H1 (cell line): Measurements from ENCODE around the gene FBLN5. TPM values are rescaled to one million over a fixed set of nuclear protein-coding genes. Genes with fewer than 3 reads are reported as not detected.
A peak's percentile ranks its signal among the peaks of the same experiment; 100 is the strongest.

Source experiments
- CTCF ChIA-PET: fragments of 300-600 bp; sonication (Branson Sonifier 250); formaldehyde crosslinking; loops from one replicate; lab custom pipeline; 2021; ENCODE audit not compliant: partially characterized antibody; lab: Charles Lee
- POLR2A ChIA-PET: fragments of 300-600 bp; sonication (Branson Sonifier 250); formaldehyde crosslinking; loops from one replicate; lab custom pipeline; 2021; ENCODE audit warnings: inconsistent platforms; ENCODE audit not compliant: partially characterized antibody; lab: Charles Lee
- DNase-seq, 2 experiments: peaks; one replicate each; pipeline versions ENCODE4 v3.0.0 to v3.0.0-alpha.2; 2010 to 2022; ENCODE audit warnings: low spot score in 2 of 2, low read depth in 1 of 2, mixed read lengths in 1 of 2
- FAIRE-seq: peaks from 2 replicates; lab custom pipeline; 2011; peaks lifted over from hg19 to GRCh38; lab: Jason Lieb, UNC
- H2AFZ ChIP-seq: 2 replicates; pipeline ENCODE4 v1.8.1; 2012; ENCODE audit warnings: low read length, inconsistent platforms
- H2AK5ac ChIP-seq: 2 replicates; pipeline ENCODE4 v1.6.1; 2013; ENCODE audit warnings: low read depth, low read length
- H2BK120ac ChIP-seq: replicated peaks from 2 replicates; pipeline ENCODE3; 2013; ENCODE audit warnings: low read depth, low read length, inconsistent platforms
- H2BK12ac ChIP-seq: 2 replicates; pipeline ENCODE4 v1.6.1; 2013; ENCODE audit warnings: low read depth, low read length
- H2BK15ac ChIP-seq: 2 replicates; pipeline ENCODE4 v1.6.1; 2013; ENCODE audit warnings: low read length
- H2BK20ac ChIP-seq: 2 replicates; pipeline ENCODE4 v1.6.1; 2013; ENCODE audit warnings: low read length
- H2BK5ac ChIP-seq: 2 replicates; pipeline ENCODE4 v1.6.1; 2013; ENCODE audit warnings: low read depth, low read length
- H3K14ac ChIP-seq: 2 replicates; pipeline ENCODE4 v1.6.1; 2013; ENCODE audit warnings: inconsistent platforms; ENCODE audit not compliant: insufficient read length
- H3K18ac ChIP-seq: 2 replicates; pipeline ENCODE4 v1.6.1; 2013; ENCODE audit warnings: low read length; ENCODE audit errors: extremely low read depth
- H3K23ac ChIP-seq: 2 replicates; pipeline ENCODE4 v1.6.1; 2013; ENCODE audit warnings: inconsistent platforms; ENCODE audit not compliant: insufficient read length
- H3K23me2 ChIP-seq: 2 replicates; pipeline ENCODE4 v1.6.1; 2013; ENCODE audit warnings: low read depth, low read length
- H3K27ac ChIP-seq: 2 replicates; pipeline ENCODE4 v1.6.1; 2011; ENCODE audit warnings: low read depth, low read length, inconsistent platforms
- H3K27me3 ChIP-seq, 4 experiments: replicated peaks in 1 of 4; 1 replicate in 1 of 4; 2 replicates in 3 of 4; pipeline versions ENCODE4 v1.6.1 to v1.8.1; 2011 to 2013; ENCODE audit warnings: low read length in 3 of 4, mild to moderate bottlenecking in 3 of 4, inconsistent platforms in 2 of 4, mixed read lengths in 2 of 4, moderate library complexity in 1 of 4; ENCODE audit not compliant: control insufficient read depth in 3 of 4, insufficient read depth in 3 of 4; ENCODE audit errors: extremely low read depth in 1 of 4
- H3K36me3 ChIP-seq, 4 experiments: 2 replicates each; pipeline versions ENCODE4 v1.6.1 to v1.8.1; 2011 to 2013; ENCODE audit warnings: mild to moderate bottlenecking in 4 of 4, low read length in 3 of 4, moderate library complexity in 2 of 4, control low read depth in 1 of 4, inconsistent platforms in 1 of 4; ENCODE audit not compliant: insufficient read depth in 4 of 4, control insufficient read depth in 2 of 4
- H3K4ac ChIP-seq: replicated peaks from 2 replicates; pipeline ENCODE3; 2013; ENCODE audit warnings: low read length, low read depth, mixed read lengths, inconsistent platforms; ENCODE audit not compliant: insufficient read length
- H3K4me1 ChIP-seq, 4 experiments: replicated peaks in 1 of 4; 1 replicate in 1 of 4; 2 replicates in 3 of 4; pipeline versions ENCODE4 v1.6.1 to v1.8.1; 2011 to 2013; ENCODE audit warnings: low read length in 3 of 4, inconsistent platforms in 2 of 4, mixed read lengths in 1 of 4; ENCODE audit not compliant: insufficient read depth in 4 of 4, control insufficient read depth in 3 of 4
- H3K4me2 ChIP-seq, 2 experiments: 2 replicates each; pipeline versions ENCODE4 v1.6.1 to v1.8.1; 2011 to 2013; ENCODE audit warnings: low read depth in 2 of 2, low read length in 2 of 2, control low read depth in 1 of 2, inconsistent platforms in 1 of 2, mild to moderate bottlenecking in 1 of 2; ENCODE audit not compliant: insufficient read depth in 1 of 2
- H3K4me3 ChIP-seq, 4 experiments: fragments of 200-600, 300-600 bp in 1 of 4; sonication (generic), shearing (Covaris generic), sonication (Bioruptor Twin) in 1 of 4; 2 replicates each; pipeline versions ENCODE4 v1.5.1 to v1.8.1; 2011 to 2016; ENCODE audit warnings: low read length in 4 of 4, low read depth in 3 of 4, control low read depth in 2 of 4, inconsistent platforms in 2 of 4, mild to moderate bottlenecking in 2 of 4, mixed read lengths in 1 of 4, moderate library complexity in 1 of 4; ENCODE audit not compliant: insufficient read depth in 2 of 4; ENCODE audit errors: extremely low read depth in 1 of 4
- H3K56ac ChIP-seq: replicated peaks from 2 replicates; pipeline ENCODE3; 2013; ENCODE audit warnings: low read depth, mild to moderate bottlenecking, mixed read lengths, low read length, inconsistent platforms; ENCODE audit not compliant: insufficient read length
- H3K79me1 ChIP-seq: 2 replicates; pipeline ENCODE4 v1.6.1; 2013; ENCODE audit warnings: low read depth, low read length, control low read depth
- H3K79me2 ChIP-seq, 2 experiments: 2 replicates each; pipeline versions ENCODE4 v1.6.1 to v1.8.1; 2012 to 2013; ENCODE audit warnings: low read length in 2 of 2, mild to moderate bottlenecking in 2 of 2, inconsistent platforms in 1 of 2; ENCODE audit not compliant: insufficient read depth in 2 of 2, control insufficient read depth in 1 of 2
- H3K9ac ChIP-seq, 4 experiments: replicated peaks in 1 of 4; 1 replicate in 1 of 4; 2 replicates in 3 of 4; pipeline versions ENCODE4 v1.6.1 to v1.8.1; 2011 to 2013; ENCODE audit warnings: low read depth in 3 of 4, low read length in 3 of 4, control low read depth in 2 of 4, mild to moderate bottlenecking in 2 of 4, moderate library complexity in 2 of 4, inconsistent platforms in 1 of 4; ENCODE audit errors: extremely low read depth in 1 of 4
- H3K9me3 ChIP-seq, 2 experiments: 2 replicates each; pipeline versions ENCODE4 v1.6.1 to v1.8.1; 2012 to 2013; ENCODE audit warnings: mild to moderate bottlenecking in 2 of 2, moderate library complexity in 2 of 2, control low read depth in 1 of 2, inconsistent platforms in 1 of 2, low read depth in 1 of 2, low read length in 1 of 2, mixed read lengths in 1 of 2; ENCODE audit not compliant: insufficient read depth in 2 of 2
- H4K20me1 ChIP-seq, 2 experiments: replicated peaks in 1 of 2; 2 replicates each; pipeline versions ENCODE3 to v1.8.1; 2011 to 2013; ENCODE audit warnings: inconsistent platforms in 2 of 2, low read length in 2 of 2, mild to moderate bottlenecking in 1 of 2; ENCODE audit not compliant: insufficient read depth in 2 of 2, control insufficient read depth in 1 of 2
- H4K5ac ChIP-seq: 2 replicates; pipeline ENCODE4 v1.6.1; 2013; ENCODE audit warnings: low read length, low read depth, mixed read lengths, inconsistent platforms; ENCODE audit not compliant: insufficient read length
- H4K8ac ChIP-seq: 2 replicates; pipeline ENCODE4 v1.8.0; 2013; ENCODE audit warnings: mild to moderate bottlenecking, moderate library complexity, low read length, inconsistent platforms; ENCODE audit not compliant: insufficient read depth; ENCODE audit errors: extremely low read depth
- H4K91ac ChIP-seq: replicated peaks from 2 replicates; pipeline ENCODE3; 2013; ENCODE audit warnings: low read length, mixed read lengths, inconsistent platforms; ENCODE audit not compliant: insufficient read length
- BRCA1 ChIP-seq: IDR thresholded peaks from 2 replicates; pipeline ENCODE4 v1.6.1; 2012; ENCODE audit warnings: low read depth, low read length, improper control_type of control experiment
- EZH2 ChIP-seq: fragments of 200-600 bp; sonication (generic); IDR thresholded peaks from 2 replicates; pipeline ENCODE4 v1.7.1; 2012; ENCODE audit warnings: low read depth, mild to moderate bottlenecking, moderate library complexity, low read length, inconsistent platforms; ENCODE audit not compliant: severe bottlenecking
- RAD21 ChIP-seq, 2 experiments: IDR thresholded peaks in 1 of 2; conservative IDR thresholded peaks in 1 of 2; 2 replicates each; pipeline ENCODE4 v1.6.1; 2011; ENCODE audit warnings: low read depth in 2 of 2, low read length in 2 of 2, improper control_type of control experiment in 1 of 2, inconsistent platforms in 1 of 2, mild to moderate bottlenecking in 1 of 2, moderate library complexity in 1 of 2
- SIRT6 ChIP-seq: IDR thresholded peaks from one replicate; pipeline ENCODE4 v1.7.1; 2012; ENCODE audit warnings: low read length, inconsistent platforms
- SP2 ChIP-seq: IDR thresholded peaks from 2 replicates; pipeline ENCODE4 v1.6.1; 2012; ENCODE audit warnings: mild to moderate bottlenecking, low read length, inconsistent platforms
- WGBS, 2 experiments: shearing (Covaris generic) in 1 of 2; methylation state at CpG; one replicate each; pipeline versions ENCODE4 v1.1.6 to v1.1.7; 2013 to 2015; ENCODE audit warnings: low lambda C conversion rate in 2 of 2, mixed read lengths in 2 of 2, inconsistent platforms in 1 of 2, low coverage in 1 of 2, missing lambda C conversion rate in 1 of 2; ENCODE audit not compliant: insufficient replicate concordance in 2 of 2, insufficient coverage in 1 of 2, insufficient read length in 1 of 2; ENCODE audit errors: extremely low coverage in 1 of 2, missing lambda C conversion rate in 1 of 2; 5-methylcytosine and 5-hydroxymethylcytosine counted together
- polyA plus RNA-seq, 7 experiments: library from polyadenylated mRNA; depleted of rRNA in 3 of 7; stranded (reverse) in 5 of 7; unstranded in 2 of 7; fragments of >200 nt in 5 of 7; fragments of 200-250 nt in 2 of 7; gene quantifications; 1 replicate in 5 of 7; 2 replicates in 1 of 7; 4 replicates in 1 of 7; pipeline versions ENCODE4 v1.2.1 to v1.2.3, GENCODE V29; 2011 to 2013; ENCODE audit warnings: missing spikeins in 2 of 7, mixed read lengths in 2 of 7
- total RNA-seq: library from RNA; stranded (reverse); fragmentation: NEBNext Ultra II Directional; extraction: Animal tissue kit (Norgen Biotek cat#: 25700); gene quantifications from 2 replicates; pipeline ENCODE4 v1.2.1, GENCODE V29; 2021
- TF ChIP-seq, protein P1 (sequence below), 3 experiments: IDR thresholded peaks; 1 replicate in 2 of 3; 2 replicates in 1 of 3; pipeline versions ENCODE4 v1.5.1 to v1.6.1; 2011; ENCODE audit warnings: low read length in 3 of 3, mild to moderate bottlenecking in 3 of 3, inconsistent platforms in 2 of 3, low read depth in 1 of 3, moderate library complexity in 1 of 3; ENCODE audit not compliant: insufficient read depth in 1 of 3; ENCODE audit errors: control extremely low read depth in 1 of 3

FBLN5 gene
- total and polyA plus RNA-seq, 2 of the 8 experiments (the other 6 are each of a cell fraction or from before 2014, with no cell fraction given): 0.88 to 3.5 TPM

DNA sequence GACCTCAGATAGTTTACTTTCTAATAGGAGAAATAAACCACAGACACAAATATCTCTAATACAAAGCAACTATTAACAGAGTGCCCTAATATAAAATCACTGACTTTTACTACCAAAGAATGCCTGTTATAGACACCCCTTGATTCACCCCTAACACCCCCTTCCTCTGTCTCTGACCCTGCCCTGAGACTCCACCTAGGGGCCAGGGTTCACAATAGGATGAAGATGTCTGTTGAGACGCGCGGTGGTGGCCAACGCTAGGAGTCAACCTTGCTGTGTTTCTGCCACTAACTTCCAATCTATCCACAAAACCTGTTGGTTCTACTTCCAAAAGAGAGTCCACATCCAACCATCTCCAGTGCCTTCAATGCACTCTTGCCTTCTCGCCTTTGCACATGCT, 69.2 kb downstream of the FBLN5 start:
- no peak overlapping the region for H3K23ac ChIP-seq
- no peak overlapping the region for H3K18ac ChIP-seq
- ChIA-PET CTCF (interaction anchor here (1.3 kb wide), 1 partner anchor 18 kb away, joined by 4 read pairs; no protein-coding TSS in a partner anchor), POLR2A (no interaction called here)
- no peak overlapping the region for H3K56ac ChIP-seq
- no peaks in the 10 kb centered on the region for H3K4me1 ChIP-seq
- no peak for TF ChIP-seq BRCA1
- TF ChIP-seq SIRT6: no peak
- TF ChIP-seq, protein P1, sequence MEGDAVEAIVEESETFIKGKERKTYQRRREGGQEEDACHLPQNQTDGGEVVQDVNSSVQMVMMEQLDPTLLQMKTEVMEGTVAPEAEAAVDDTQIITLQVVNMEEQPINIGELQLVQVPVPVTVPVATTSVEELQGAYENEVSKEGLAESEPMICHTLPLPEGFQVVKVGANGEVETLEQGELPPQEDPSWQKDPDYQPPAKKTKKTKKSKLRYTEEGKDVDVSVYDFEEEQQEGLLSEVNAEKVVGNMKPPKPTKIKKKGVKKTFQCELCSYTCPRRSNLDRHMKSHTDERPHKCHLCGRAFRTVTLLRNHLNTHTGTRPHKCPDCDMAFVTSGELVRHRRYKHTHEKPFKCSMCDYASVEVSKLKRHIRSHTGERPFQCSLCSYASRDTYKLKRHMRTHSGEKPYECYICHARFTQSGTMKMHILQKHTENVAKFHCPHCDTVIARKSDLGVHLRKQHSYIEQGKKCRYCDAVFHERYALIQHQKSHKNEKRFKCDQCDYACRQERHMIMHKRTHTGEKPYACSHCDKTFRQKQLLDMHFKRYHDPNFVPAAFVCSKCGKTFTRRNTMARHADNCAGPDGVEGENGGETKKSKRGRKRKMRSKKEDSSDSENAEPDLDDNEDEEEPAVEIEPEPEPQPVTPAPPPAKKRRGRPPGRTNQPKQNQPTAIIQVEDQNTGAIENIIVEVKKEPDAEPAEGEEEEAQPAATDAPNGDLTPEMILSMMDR (IDR thresholded peaks at IDR 0.05; ENCODE audit: control extremely low read depth in 1 of 3, insufficient read depth in 1 of 3, low read depth in 1 of 3, low read length in 3 of 3): peak in 2 of 3 experiments; percentile 15 to 27; a peak in 1 of 4 replicates
- TF ChIP-seq EZH2: no peak
- no peak for TF ChIP-seq SP2
- TF ChIP-seq RAD21 (IDR thresholded peaks at IDR 0.05 in 1 of 2, conservative IDR thresholded peaks at IDR 0.05 in 1 of 2; ENCODE audit: low read depth in 2 of 2, low read length in 2 of 2): peak; percentile 39 to 61; a peak in 3 of 4 replicates
- H3K4me3 ChIP-seq: no peak overlapping the region
- no peaks in the 10 kb centered on the region for H3K79me2 ChIP-seq
- H4K8ac ChIP-seq: no peak overlapping the region
- FAIRE-seq (no peak), DNase-seq (no peak)
- H3K27me3 ChIP-seq: no peaks in the 10 kb centered on the region
- H3K9ac ChIP-seq: no peak overlapping the region
- no peaks in the 10 kb centered on the region for H3K79me1 ChIP-seq
- no peaks in the 10 kb centered on the region for H4K20me1 ChIP-seq
- no peak overlapping the region for H2BK20ac ChIP-seq
- no peak overlapping the region for H2BK120ac ChIP-seq
- no peak overlapping the region for H3K14ac ChIP-seq
- H4K91ac ChIP-seq: no peak overlapping the region
- no peaks in the 10 kb centered on the region for H3K23me2 ChIP-seq
- H2BK15ac ChIP-seq: no peak overlapping the region
- H3K4me2 ChIP-seq: no peak overlapping the region
- no peak overlapping the region for H3K4ac ChIP-seq
- WGBS, 2 experiments: 93% methylated on average over 5 of the region's 5 CpGs; no CpG with 5 or more reads in 1 of the 2 experiments
- no peak overlapping the region for H2BK12ac ChIP-seq
- no peak overlapping the region for H3K27ac ChIP-seq
- H4K5ac ChIP-seq: no peak overlapping the region
- H2BK5ac ChIP-seq: no peak overlapping the region
- H2AFZ ChIP-seq: no peak overlapping the region
- no peaks in the 10 kb centered on the region for H3K36me3 ChIP-seq
- H2AK5ac ChIP-seq: no peak overlapping the region
- no peaks in the 10 kb centered on the region for H3K9me3 ChIP-seq
